Panc1 (cell line): ENCODE results near the gene PGPEP1. TPM values are rescaled to one million over a fixed set of nuclear protein-coding genes. Genes with fewer than 3 reads are reported as not detected.

ENCODE experiments used
- ATAC-seq: fragments of 200-7000 bp; cut with Tn5 transposase; 2 replicates; pipeline ENCODE4 v1.9.1; 2020; ENCODE audit warnings: mild to moderate bottlenecking, moderate library complexity
- BruUV-seq: library from RNA; stranded (reverse); fragments of 400-500 nt; replicated peaks from 2 replicates; lab custom pipeline; 2021; lab: Mats Ljungman, UMichigan
- CTCF ChIA-PET: fragments of 300-600 bp; sonication (Branson Sonifier 250); formaldehyde crosslinking; loops from one replicate; lab custom pipeline; 2022; ENCODE audit warnings: antibody characterized with exemption; lab: Charles Lee
- POLR2A ChIA-PET: fragments of 300-600 bp; sonication (Branson Sonifier 250); formaldehyde crosslinking; loops from one replicate; lab custom pipeline; 2022; ENCODE audit warnings: antibody characterized with exemption; lab: Charles Lee
- DNase-seq: peaks from one replicate; pipeline ENCODE4 v3.0.0-alpha.2; 2010; ENCODE audit warnings: low read depth, low spot score
- H3K27ac ChIP-seq: 2 replicates; pipeline ENCODE4 v1.5.1; 2011; ENCODE audit warnings: mild to moderate bottlenecking, low read length, inconsistent platforms
- H3K27me3 ChIP-seq: fragments of 200-500 bp; sonication (Bioruptor generic); 2 replicates; pipeline ENCODE4 v1.6.0; 2014; ENCODE audit warnings: low read length, inconsistent platforms; ENCODE audit not compliant: control insufficient read depth, insufficient read depth
- H3K36me3 ChIP-seq: fragments of 200-500 bp; sonication (Bioruptor generic); 2 replicates; pipeline ENCODE4 v1.5.1; 2014; ENCODE audit warnings: inconsistent platforms, mild to moderate bottlenecking, low read length, moderate library complexity; ENCODE audit not compliant: control insufficient read depth, insufficient read depth
- H3K4me1 ChIP-seq: 2 replicates; pipeline ENCODE4 v1.5.1; 2011; ENCODE audit warnings: inconsistent platforms, mild to moderate bottlenecking, low read length, moderate library complexity; ENCODE audit not compliant: control insufficient read depth, insufficient read depth
- H3K4me3 ChIP-seq, 2 experiments: 2 replicates each; pipeline ENCODE4 v1.5.1; 2011 to 2012; ENCODE audit warnings: low read depth in 2 of 2, low read length in 2 of 2, mild to moderate bottlenecking in 2 of 2, inconsistent platforms in 1 of 2, moderate library complexity in 1 of 2
- H3K9me3 ChIP-seq: fragments of 200-500 bp; sonication (Bioruptor generic); 2 replicates; pipeline ENCODE4 v1.5.1; 2014; ENCODE audit warnings: low read depth, mild to moderate bottlenecking, inconsistent platforms, low read length, moderate library complexity; ENCODE audit not compliant: control insufficient read depth, insufficient read depth
- CTCF ChIP-seq: fragments of 450-650 bp; IDR thresholded peaks from 2 replicates; pipeline ENCODE4 v1.5.1; 2017; ENCODE audit warnings: mild to moderate bottlenecking
- POLR2AphosphoS5 ChIP-seq: IDR thresholded peaks from 2 replicates; pipeline ENCODE4 v1.6.1; 2012; ENCODE audit warnings: mild to moderate bottlenecking, low read depth, low read length, moderate library complexity
- REST ChIP-seq, 2 experiments: IDR thresholded peaks; 2 replicates each; pipeline ENCODE4 v1.6.1; 2011 to 2012; ENCODE audit warnings: low read depth in 2 of 2, control low read depth in 1 of 2, low read length in 1 of 2, mild to moderate bottlenecking in 1 of 2, moderate library complexity in 1 of 2; ENCODE audit not compliant: insufficient read depth in 1 of 2
- SIN3A ChIP-seq: IDR thresholded peaks from 2 replicates; pipeline ENCODE4 v1.6.1; 2012; ENCODE audit warnings: low read depth, mild to moderate bottlenecking, low read length, moderate library complexity, borderline replicate concordance; ENCODE audit not compliant: insufficient read depth
- TCF7L2 ChIP-seq: IDR thresholded peaks from 2 replicates; pipeline ENCODE4 v1.6.1; 2011; ENCODE audit warnings: mild to moderate bottlenecking, low read depth, low read length, inconsistent platforms
- in situ Hi-C: cut with HindIII; loops from 2 replicates; pipeline ENCODE4 v1.10.0; 2016; ENCODE audit warnings: low sequenced_read_pairs, low pct_unique_long_range_greater_than_20kb
- intact Hi-C: fragments of 100-400 bp; cut with micrococcal nuclease; formaldehyde crosslinking; loops from one replicate; pipeline ENCODE4 v1.10.0; 2022; ENCODE audit not compliant: unreplicated experiment
- total RNA-seq: library from RNA; stranded (reverse); gene quantifications from one replicate; pipeline ENCODE4 v1.2.1, GENCODE V29; 2021; ENCODE audit not compliant: unreplicated experiment

PGPEP1 gene
- total RNA-seq, 1 experiment from 2014 or later: 36.3 TPM

GRCh38 chr19:18328340-18329034 is 11.9 kb upstream of the PGPEP1 start:
- peaks cover 12% of the 10 kb centered on the region for H3K4me1 ChIP-seq
- DNase-seq (peak; percentile 86), ATAC-seq (peak; percentile 99)
- POLR2A ChIA-PET: interaction anchor here (0.6 kb wide), 1 partner anchor 77 kb away, joined by 7 read pairs; no protein-coding TSS in a partner anchor
- intact Hi-C loops: no loop called here
- H3K4me3 ChIP-seq: peak overlapping the region; percentile 31 to 51
- no peaks in the 10 kb centered on the region for H3K9me3 ChIP-seq
- H3K36me3 ChIP-seq: no peaks in the 10 kb centered on the region
- CTCF ChIA-PET: interaction anchor here (0.5 to 2.1 kb wide), 11 partner anchors 11 to 1790 kb away, joined by 3 to 11 read pairs (median 4); partner anchors contain the start of gene JUND
- peak overlapping the region; percentile 84 for H3K27ac ChIP-seq
- BruUV-seq: no TSS peak
- TF ChIP-seq POLR2AphosphoS5 (peak; percentile 30; the same call in 1 of the 2 replicates), TCF7L2 (no peak), SIN3A (no peak), REST (IDR thresholded peaks at IDR 0.05; ENCODE audit: insufficient read depth in 1 of 2, low read depth in 2 of 2, low read length in 1 of 2) (no peak), CTCF (peak; percentile 91)
- H3K27me3 ChIP-seq: no peaks in the 10 kb centered on the region
- in situ Hi-C loops: no loop called here

GRCh38 chr19:18329035-18329376 is 11.4 kb upstream of the PGPEP1 start:
- no TSS peak for BruUV-seq
- in situ Hi-C loops: no loop called here

More at GRCh38 chr19:18329035-18329376, 11.4 kb upstream of the PGPEP1 start:
- TF ChIP-seq TCF7L2 (no peak), CTCF (no peak), SIN3A (no peak), REST (IDR thresholded peaks at IDR 0.05; ENCODE audit: insufficient read depth in 1 of 2, low read depth in 2 of 2, low read length in 1 of 2) (no peak), POLR2AphosphoS5 (no peak)
- Histone ChIP-seq H3K36me3 (no peaks in the 10 kb centered on the region), H3K27me3 (no peaks in the 10 kb centered on the region), H3K27ac (peak overlapping the region; percentile 84), H3K4me3 (peak overlapping the region; percentile 31 to 51), H3K9me3 (no peaks in the 10 kb centered on the region), H3K4me1 (peaks cover 7% of the 10 kb centered on the region)
- intact Hi-C loops: no loop called here
- ChIA-PET CTCF (interaction anchor here (0.5 to 2.1 kb wide), 11 partner anchors 10 to 1790 kb away, joined by 3 to 11 read pairs (median 4); partner anchors contain the start of gene JUND), POLR2A (interaction anchor here (0.6 kb wide), 1 partner anchor 77 kb away, joined by 7 read pairs; no protein-coding TSS in a partner anchor)
- DNase-seq (no peak), ATAC-seq (no peak)
